ENCODE data around the gene OMP.

The OMP gene

DNA sequence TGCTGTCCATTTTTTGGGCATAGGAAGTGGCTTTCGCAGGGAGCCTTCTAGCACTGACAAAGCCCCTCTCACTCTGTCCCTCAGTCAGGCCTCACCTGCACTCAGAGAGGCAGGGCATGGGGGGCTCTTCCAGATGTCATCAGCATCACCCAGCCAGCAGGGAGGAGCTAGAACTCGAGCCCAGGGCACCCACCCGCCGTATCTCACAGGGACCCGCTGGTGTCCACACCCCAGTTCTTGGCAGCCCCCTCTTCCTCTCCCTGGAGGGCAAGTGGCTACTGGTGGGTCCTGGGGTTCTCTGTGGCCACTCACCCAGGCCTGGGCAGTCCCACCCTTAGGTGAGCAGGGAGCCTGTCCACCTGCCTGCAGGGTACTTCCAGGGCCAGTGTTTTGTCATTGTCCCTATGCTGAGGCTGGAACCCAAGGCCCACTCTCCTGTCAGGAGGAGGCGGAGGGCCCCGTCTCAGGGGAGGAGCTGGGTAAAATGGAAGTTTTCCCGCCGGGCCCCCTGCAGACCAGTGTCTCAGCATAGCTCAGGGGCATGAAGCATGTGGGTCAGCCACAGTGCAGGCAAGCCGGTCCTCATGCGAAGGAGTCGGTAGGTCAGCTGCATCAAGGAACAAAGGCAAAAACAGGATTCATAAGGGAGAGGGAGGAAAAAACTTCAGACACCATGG, 47.2 kb downstream of the OMP start:
- TF ChIP-seq, protein P1, sequence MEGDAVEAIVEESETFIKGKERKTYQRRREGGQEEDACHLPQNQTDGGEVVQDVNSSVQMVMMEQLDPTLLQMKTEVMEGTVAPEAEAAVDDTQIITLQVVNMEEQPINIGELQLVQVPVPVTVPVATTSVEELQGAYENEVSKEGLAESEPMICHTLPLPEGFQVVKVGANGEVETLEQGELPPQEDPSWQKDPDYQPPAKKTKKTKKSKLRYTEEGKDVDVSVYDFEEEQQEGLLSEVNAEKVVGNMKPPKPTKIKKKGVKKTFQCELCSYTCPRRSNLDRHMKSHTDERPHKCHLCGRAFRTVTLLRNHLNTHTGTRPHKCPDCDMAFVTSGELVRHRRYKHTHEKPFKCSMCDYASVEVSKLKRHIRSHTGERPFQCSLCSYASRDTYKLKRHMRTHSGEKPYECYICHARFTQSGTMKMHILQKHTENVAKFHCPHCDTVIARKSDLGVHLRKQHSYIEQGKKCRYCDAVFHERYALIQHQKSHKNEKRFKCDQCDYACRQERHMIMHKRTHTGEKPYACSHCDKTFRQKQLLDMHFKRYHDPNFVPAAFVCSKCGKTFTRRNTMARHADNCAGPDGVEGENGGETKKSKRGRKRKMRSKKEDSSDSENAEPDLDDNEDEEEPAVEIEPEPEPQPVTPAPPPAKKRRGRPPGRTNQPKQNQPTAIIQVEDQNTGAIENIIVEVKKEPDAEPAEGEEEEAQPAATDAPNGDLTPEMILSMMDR (IDR thresholded peaks at IDR 0.05) = no peak
- Histone ChIP-seq H3K9ac (no peak overlapping the region), H3K27ac (no peak overlapping the region), H3K36me3 (ENCODE audit: control insufficient read depth, insufficient read depth, low read length) (no peaks in the 10 kb centered on the region), H2AFZ (no peak overlapping the region), H3K9me3 (ENCODE audit: control insufficient read depth, low read length) (no peaks in the 10 kb centered on the region), H3K4me1 (no peaks in the 10 kb centered on the region), H3K4me2 (ENCODE audit: low read length) (no peak overlapping the region), H3K27me3 (ENCODE audit: control insufficient read depth, insufficient read depth, low read length) (no peaks in the 10 kb centered on the region), H3K79me2 (no peaks in the 10 kb centered on the region), H3K4me3 (ENCODE audit: low read depth, low read length) (no peak overlapping the region)

DNA sequence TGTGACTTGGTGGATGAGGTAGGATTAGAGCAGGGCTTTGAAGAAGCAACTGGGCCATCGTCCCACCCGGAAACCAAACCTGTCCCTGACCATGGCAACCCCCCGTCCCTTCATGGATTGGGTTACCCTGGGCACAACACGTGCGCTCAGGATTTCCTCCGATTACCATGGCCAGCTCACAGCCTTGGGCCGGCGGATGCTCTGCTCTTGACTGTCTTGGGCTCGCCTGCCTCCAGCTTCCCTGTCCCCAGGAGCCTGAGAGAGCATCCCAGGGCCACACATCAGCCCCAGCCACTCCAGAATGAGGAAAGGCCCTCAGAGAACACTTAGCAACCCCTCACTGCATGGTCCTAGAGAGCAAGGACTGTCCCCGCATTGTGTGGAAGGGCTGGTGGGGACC, 48.2 kb downstream of the OMP start:
- Histone ChIP-seq H2AFZ (no peak overlapping the region), H3K4me1 (no peaks in the 10 kb centered on the region), H3K9me3 (ENCODE audit: control insufficient read depth, low read length) (no peaks in the 10 kb centered on the region), H3K4me3 (ENCODE audit: low read depth, low read length) (no peak overlapping the region), H3K4me2 (ENCODE audit: low read length) (no peak overlapping the region), H3K27ac (no peak overlapping the region), H3K79me2 (no peaks in the 10 kb centered on the region), H3K9ac (no peak overlapping the region), H3K27me3 (ENCODE audit: control insufficient read depth, insufficient read depth, low read length) (no peaks in the 10 kb centered on the region), H3K36me3 (ENCODE audit: control insufficient read depth, insufficient read depth, low read length) (no peaks in the 10 kb centered on the region)
- TF ChIP-seq, protein P1 (IDR thresholded peaks at IDR 0.05) = no peak

DNA sequence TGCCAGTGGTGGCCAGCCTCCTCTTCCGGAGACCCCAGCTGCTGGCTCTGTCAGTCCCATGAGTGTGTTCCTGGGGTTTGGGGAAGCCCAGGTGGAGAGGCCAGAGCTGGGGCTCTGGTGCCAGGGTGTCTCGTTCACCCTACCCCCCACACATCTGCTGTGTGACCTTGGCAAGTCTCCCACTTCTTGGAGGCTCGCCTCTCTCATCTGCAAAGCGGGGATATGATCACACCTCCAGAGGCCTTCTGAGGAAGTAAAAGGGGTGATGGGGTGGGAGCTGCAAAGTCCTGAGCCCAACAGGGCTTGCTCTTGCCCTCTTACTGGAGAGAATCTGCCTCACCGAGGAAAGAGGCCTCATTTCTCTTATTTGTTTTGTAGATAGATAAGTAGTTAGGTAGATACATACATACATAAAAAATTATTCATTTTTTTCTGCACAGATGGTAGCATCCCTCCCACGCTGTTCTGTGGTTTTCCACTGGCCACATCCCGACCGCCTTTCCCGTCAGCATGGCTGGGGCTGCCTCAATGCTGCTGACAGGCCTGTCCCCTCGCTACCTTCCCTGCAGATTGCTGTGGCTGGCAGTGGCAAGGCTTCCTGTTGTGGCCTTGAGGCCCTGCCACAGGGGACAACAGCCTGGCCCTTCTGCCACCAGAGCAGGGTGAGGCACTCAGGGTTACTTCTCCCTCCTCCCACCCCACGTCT, 49.3 kb downstream of the OMP start:
- TF ChIP-seq, protein P1 (IDR thresholded peaks at IDR 0.05) = no peak
- H3K27me3 ChIP-seq (ENCODE audit: control insufficient read depth, insufficient read depth, low read length) = no peaks in the 10 kb centered on the region
- H3K79me2 ChIP-seq = no peaks in the 10 kb centered on the region
- no peaks in the 10 kb centered on the region for H3K36me3 ChIP-seq (ENCODE audit: control insufficient read depth, insufficient read depth, low read length)
- H3K9ac ChIP-seq = no peak overlapping the region
- no peaks in the 10 kb centered on the region for H3K4me1 ChIP-seq
- no peak overlapping the region for H2AFZ ChIP-seq
- H3K4me2 ChIP-seq (ENCODE audit: low read length) = no peak overlapping the region
- no peak overlapping the region for H3K4me3 ChIP-seq (ENCODE audit: low read depth, low read length)
- H3K9me3 ChIP-seq (ENCODE audit: control insufficient read depth, low read length) = no peaks in the 10 kb centered on the region
- no peak overlapping the region for H3K27ac ChIP-seq

DNA sequence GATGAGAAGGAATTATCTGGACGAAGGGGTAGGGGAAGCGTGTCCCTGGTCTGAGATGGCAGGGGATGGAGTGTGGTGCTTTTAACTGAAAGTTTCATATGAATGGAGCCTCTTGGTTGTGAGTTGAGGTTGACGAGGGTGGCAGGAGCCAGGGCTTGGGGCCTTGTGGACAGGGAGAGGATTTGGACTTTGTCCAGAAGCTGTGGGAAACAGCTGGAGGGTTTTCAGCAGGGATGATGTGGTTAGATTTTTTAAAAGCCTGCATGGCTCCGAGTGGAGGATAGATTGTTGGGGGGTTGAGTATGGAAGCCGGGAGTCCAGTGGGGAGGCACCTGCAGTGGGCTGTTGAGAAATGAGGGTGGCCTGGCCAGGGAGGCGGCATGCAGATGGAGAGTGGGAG, 50.2 kb downstream of the OMP start:
- H2AFZ ChIP-seq = no peak overlapping the region
- no peaks in the 10 kb centered on the region for H3K79me2 ChIP-seq
- TF ChIP-seq, protein P1 (IDR thresholded peaks at IDR 0.05) = no peak
- H3K4me2 ChIP-seq (ENCODE audit: low read length) = no peak overlapping the region
- H3K36me3 ChIP-seq (ENCODE audit: control insufficient read depth, insufficient read depth, low read length) = no peaks in the 10 kb centered on the region
- H3K9me3 ChIP-seq (ENCODE audit: control insufficient read depth, low read length) = no peaks in the 10 kb centered on the region
- H3K4me3 ChIP-seq (ENCODE audit: low read depth, low read length) = no peak overlapping the region
- no peaks in the 10 kb centered on the region for H3K4me1 ChIP-seq
- H3K9ac ChIP-seq = no peak overlapping the region
- H3K27ac ChIP-seq = no peak overlapping the region
- H3K27me3 ChIP-seq (ENCODE audit: control insufficient read depth, insufficient read depth, low read length) = no peaks in the 10 kb centered on the region

All from parathyroid adenoma (tissue), 2 donors.